22Rv1 (cell line): ENCODE data around the gene PPP6R2.

Experiments
- ZFX ChIP-seq: fragments of 450-650 bp; IDR thresholded peaks from 2 replicates; pipeline ENCODE4 v1.6.1; 2017; ENCODE audit warnings: antibody characterized with exemption, borderline replicate concordance
- TF ChIP-seq, protein P1 (sequence below): fragments of 450-650 bp; IDR thresholded peaks from 2 replicates; pipeline ENCODE4 v1.5.1; 2017; ENCODE audit warnings: mild to moderate bottlenecking

DNA sequence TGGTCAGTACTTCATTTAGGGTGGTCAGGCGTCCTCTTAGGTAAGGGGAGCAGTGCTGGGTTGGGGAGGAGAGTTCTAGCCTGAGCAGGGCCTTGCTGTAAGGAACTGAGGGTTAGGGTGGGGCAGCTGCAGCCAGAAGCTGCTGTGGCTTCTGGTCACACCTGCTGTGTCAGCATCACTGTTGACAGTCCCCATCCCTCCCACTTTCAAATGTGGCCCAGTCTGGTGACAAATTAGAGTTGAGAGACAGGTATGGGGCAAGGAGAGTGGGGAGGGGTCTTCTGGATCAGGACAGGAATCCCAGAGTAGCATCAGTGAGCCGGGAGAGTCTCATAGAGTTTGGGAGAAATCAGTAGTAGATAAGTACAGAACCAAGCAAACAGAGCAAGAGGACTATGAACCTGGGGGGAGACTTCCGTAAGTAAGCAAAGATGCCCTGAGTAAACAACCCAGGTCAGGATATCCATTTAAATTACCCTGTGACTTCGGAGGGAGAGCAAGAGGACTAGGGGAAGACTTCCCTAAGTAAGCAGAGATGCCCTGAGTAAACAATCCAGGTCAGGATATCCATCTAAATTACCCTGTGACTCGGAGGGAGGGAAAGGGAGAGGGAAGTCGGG is 53.7 kb downstream of the PPP6R2 start:
- TF ChIP-seq, protein P1, sequence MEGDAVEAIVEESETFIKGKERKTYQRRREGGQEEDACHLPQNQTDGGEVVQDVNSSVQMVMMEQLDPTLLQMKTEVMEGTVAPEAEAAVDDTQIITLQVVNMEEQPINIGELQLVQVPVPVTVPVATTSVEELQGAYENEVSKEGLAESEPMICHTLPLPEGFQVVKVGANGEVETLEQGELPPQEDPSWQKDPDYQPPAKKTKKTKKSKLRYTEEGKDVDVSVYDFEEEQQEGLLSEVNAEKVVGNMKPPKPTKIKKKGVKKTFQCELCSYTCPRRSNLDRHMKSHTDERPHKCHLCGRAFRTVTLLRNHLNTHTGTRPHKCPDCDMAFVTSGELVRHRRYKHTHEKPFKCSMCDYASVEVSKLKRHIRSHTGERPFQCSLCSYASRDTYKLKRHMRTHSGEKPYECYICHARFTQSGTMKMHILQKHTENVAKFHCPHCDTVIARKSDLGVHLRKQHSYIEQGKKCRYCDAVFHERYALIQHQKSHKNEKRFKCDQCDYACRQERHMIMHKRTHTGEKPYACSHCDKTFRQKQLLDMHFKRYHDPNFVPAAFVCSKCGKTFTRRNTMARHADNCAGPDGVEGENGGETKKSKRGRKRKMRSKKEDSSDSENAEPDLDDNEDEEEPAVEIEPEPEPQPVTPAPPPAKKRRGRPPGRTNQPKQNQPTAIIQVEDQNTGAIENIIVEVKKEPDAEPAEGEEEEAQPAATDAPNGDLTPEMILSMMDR, result no peak
- TF ChIP-seq ZFX, result no peak
